Activated naive CD4-positive, alpha-beta T cell treated with anti-CD3 and anti-CD28 coated beads for 36 hours (primary cell): ENCODE results near the gene ZNF740. TPM values are rescaled to one million over a fixed set of nuclear protein-coding genes. Genes with fewer than 3 reads are reported as not detected.

Experiments used
- CTCF ChIA-PET: fragments of 350-600 bp; sonication (Branson Sonifier 250); formaldehyde crosslinking; loops from one replicate; lab custom pipeline; 2021; ENCODE audit warnings: antibody characterized with exemption; lab: Charles Lee
- DNase-seq: peaks from one replicate; pipeline ENCODE4 v3.0.0-alpha.2; 2020
- H3K27ac Mint-ChIP-seq: one replicate; pipeline ENCODE4 v1.8.0; 2021; ENCODE audit warnings: mild to moderate bottlenecking, mixed read lengths
- H3K27me3 Mint-ChIP-seq: one replicate; pipeline ENCODE4 v1.8.0; 2021; ENCODE audit warnings: low read depth, mixed read lengths
- H3K36me3 Mint-ChIP-seq: one replicate; pipeline ENCODE4 v1.8.0; 2021; ENCODE audit warnings: low read depth, mixed read lengths
- H3K4me1 Mint-ChIP-seq: one replicate; pipeline ENCODE4 v1.8.0; 2021; ENCODE audit warnings: low read depth, mixed read lengths
- H3K4me3 Mint-ChIP-seq: one replicate; pipeline ENCODE4 v1.8.0; 2021; ENCODE audit warnings: mild to moderate bottlenecking, moderate library complexity, mixed read lengths
- H3K9me3 Mint-ChIP-seq: one replicate; pipeline ENCODE4 v1.8.0; 2021; ENCODE audit warnings: mixed read lengths
- intact Hi-C: fragments of 100-400 bp; cut with micrococcal nuclease; formaldehyde crosslinking; loops from one replicate; pipeline ENCODE4 v1.15.1; 2023
- total RNA-seq, 2 experiments: library from RNA; stranded (reverse); gene quantifications; one replicate each; pipeline ENCODE4 v1.2.3, GENCODE V29; 2021

ZNF740 gene
- total RNA-seq, 2 experiments from 2014 or later, result 40.4 to 42.0 TPM

- intact Hi-C loops, result loop anchor here (2.0 to 10.0 kb wide), 4 partner anchors 86 to 1073 kb away; partner anchors contain the start of genes CBX5, HNRNPA1, PFDN5 and TARBP2
- peak overlapping the region; percentile 81 for H3K27ac Mint-ChIP-seq
- DNase-seq, result peak; percentile 48
- H3K27me3 Mint-ChIP-seq, result no peaks in the 10 kb centered on the region
- CTCF ChIA-PET, result interaction anchor here (0.6 to 11.3 kb wide), 19 partner anchors 9 to 289 kb away, joined by 3 to 178 read pairs (median 4); partner anchors contain the start of genes AAAS, CSAD, ESPL1 and ZNF740
- H3K9me3 Mint-ChIP-seq, result no peaks in the 10 kb centered on the region
- H3K4me1 Mint-ChIP-seq, result peaks cover 58% of the 10 kb centered on the region
- H3K4me3 Mint-ChIP-seq, result peak overlapping the region; percentile 70
- no peaks in the 10 kb centered on the region for H3K36me3 Mint-ChIP-seq
Observed at GRCh38 chr12:53208877-53209463, 28.4 kb downstream of the ZNF740 start.

DNA sequence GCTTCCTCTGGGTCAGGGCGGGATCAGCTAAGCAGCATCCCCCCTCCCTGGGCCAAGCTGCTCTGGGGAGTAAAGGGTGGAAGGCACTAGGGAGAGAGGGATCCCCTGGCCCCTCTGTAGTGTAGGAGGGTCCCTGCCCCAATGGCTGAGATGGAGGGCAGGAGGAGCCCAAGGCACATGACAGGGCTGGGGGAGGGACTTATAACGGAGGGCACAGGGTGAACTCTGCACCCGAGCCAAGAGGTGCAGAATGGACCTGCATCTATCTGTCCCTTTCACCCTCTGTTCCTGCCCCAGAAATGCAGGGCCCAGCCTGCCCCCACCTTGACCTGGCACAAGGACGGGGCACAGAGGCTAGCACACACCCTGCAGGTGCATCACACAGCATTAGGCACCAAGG, 30.3 kb downstream of the ZNF740 start:
- no peak overlapping the region for H3K4me3 Mint-ChIP-seq
- no peak overlapping the region for H3K27ac Mint-ChIP-seq
- CTCF ChIA-PET, result interaction anchor here (0.9 to 11.3 kb wide), 14 partner anchors 7 to 151 kb away, joined by 3 to 178 read pairs (median 25); partner anchors contain the start of genes AAAS and ESPL1
- H3K4me1 Mint-ChIP-seq, result peaks cover 42% of the 10 kb centered on the region
- H3K27me3 Mint-ChIP-seq, result no peaks in the 10 kb centered on the region
- DNase-seq, result no peak
- H3K9me3 Mint-ChIP-seq, result no peaks in the 10 kb centered on the region
- intact Hi-C loops, result no loop called here
- no peaks in the 10 kb centered on the region for H3K36me3 Mint-ChIP-seq

DNA sequence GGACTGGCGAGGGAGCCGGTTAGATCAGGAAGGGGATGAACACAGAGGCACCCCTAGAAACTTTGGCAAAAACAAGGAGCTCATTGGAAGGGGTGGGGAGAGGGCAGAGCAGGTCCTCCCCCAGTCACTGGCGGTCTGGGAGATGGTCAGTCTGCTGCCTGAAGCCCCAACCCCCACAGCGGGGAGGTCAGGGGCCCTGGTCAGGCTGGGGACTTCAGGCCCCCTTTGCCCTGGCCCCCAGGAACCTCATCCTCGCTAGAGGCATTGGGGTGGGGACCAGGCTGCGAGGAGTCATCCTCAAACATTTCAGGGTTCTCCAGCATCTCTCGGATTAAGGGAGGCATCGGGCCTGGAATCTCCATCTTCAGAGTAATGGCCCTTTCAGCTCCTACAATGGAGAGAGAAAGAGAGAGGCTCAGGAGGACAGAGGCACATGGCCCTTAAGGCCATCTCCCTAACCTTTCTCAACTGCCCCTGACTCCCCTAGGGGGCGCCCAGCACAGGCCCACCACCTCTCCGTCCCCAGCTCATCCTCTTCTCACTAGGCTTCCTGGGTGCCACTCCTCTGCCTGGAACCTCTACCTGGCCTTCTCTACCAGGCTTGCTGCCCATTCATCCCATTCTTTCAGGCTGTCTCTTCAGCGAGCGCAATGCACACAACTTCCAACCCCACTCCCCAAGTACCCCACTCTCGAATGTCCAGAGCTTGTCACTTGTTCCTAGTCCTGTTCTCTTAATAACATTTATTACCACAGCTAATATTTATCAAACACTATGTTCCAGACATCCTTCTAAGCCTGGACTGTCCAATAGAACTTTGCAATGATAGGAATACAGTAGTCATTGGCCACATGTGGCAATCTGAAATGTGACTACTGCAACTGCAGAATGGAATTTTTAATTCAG, 31.2 kb downstream of the ZNF740 start:
- Mint-ChIP-seq H3K4me3 (no peak overlapping the region), H3K27ac (no peak overlapping the region), H3K4me1 (peaks cover 40% of the 10 kb centered on the region), H3K9me3 (no peaks in the 10 kb centered on the region), H3K27me3 (no peaks in the 10 kb centered on the region), H3K36me3 (no peaks in the 10 kb centered on the region)
- DNase-seq, result no peak
- intact Hi-C loops, result loop anchor here (2.0 kb wide), 1 partner anchor 53 kb away; no protein-coding TSS in a partner anchor
- CTCF ChIA-PET, result interaction anchor here (0.8 to 11.3 kb wide), 19 partner anchors 8 to 150 kb away, joined by 3 to 178 read pairs (median 11); partner anchors contain the start of genes AAAS, CSAD, ESPL1 and MYG1

DNA sequence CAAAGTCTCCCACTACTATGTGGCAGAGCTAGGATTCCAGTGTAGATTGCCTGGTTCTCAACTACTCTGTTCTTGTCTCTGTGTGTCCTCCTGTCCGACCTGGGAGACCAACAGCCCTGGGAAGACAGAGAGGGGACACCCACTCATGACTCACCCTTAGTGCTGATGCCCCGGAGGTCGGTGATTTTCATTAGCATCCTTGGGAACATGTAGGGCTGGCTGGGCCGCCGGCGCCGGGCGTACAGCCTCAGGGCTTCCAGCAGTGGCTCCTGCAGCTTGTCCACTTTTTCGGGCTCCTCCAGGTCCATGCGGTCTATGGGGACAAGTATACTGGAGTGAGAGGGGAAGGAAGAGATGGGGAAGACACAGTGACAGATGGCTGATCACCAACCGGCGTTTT, 32.4 kb downstream of the ZNF740 start:
- Mint-ChIP-seq H3K27me3 (no peaks in the 10 kb centered on the region), H3K36me3 (no peaks in the 10 kb centered on the region)

GRCh38 chr12:53213348-53213747, 32.8 kb downstream of the ZNF740 start:
- CTCF ChIA-PET, result interaction anchor here (0.7 to 11.3 kb wide), 28 partner anchors 10 to 295 kb away, joined by 3 to 178 read pairs (median 10); partner anchors contain the start of genes AAAS, CSAD, ESPL1 and MYG1
- peaks cover 42% of the 10 kb centered on the region for H3K4me1 Mint-ChIP-seq
- H3K27ac Mint-ChIP-seq, result peak overlapping the region; percentile 33
- H3K9me3 Mint-ChIP-seq, result no peaks in the 10 kb centered on the region
- no peaks in the 10 kb centered on the region for H3K27me3 Mint-ChIP-seq
- DNase-seq, result peak; percentile 89
- no peak overlapping the region for H3K4me3 Mint-ChIP-seq
- H3K36me3 Mint-ChIP-seq, result no peaks in the 10 kb centered on the region
- intact Hi-C loops, result loop anchor here (1.0 to 2.0 kb wide), 6 partner anchors 38 to 132 kb away; partner anchors contain the start of gene ESPL1

More for the DNA sequence above, 32.4 kb downstream of the ZNF740 start:
- Mint-ChIP-seq H3K4me3 (no peak overlapping the region), H3K27ac (no peak overlapping the region), H3K4me1 (peaks cover 42% of the 10 kb centered on the region), H3K9me3 (no peaks in the 10 kb centered on the region)
- DNase-seq, result no peak
- intact Hi-C loops, result loop anchor here (1.0 to 2.0 kb wide), 6 partner anchors 38 to 132 kb away; partner anchors contain the start of gene ESPL1
- CTCF ChIA-PET, result interaction anchor here (0.7 to 11.3 kb wide), 19 partner anchors 9 to 199 kb away, joined by 3 to 178 read pairs (median 12); partner anchors contain the start of genes AAAS, CSAD, ESPL1 and MYG1

DNA sequence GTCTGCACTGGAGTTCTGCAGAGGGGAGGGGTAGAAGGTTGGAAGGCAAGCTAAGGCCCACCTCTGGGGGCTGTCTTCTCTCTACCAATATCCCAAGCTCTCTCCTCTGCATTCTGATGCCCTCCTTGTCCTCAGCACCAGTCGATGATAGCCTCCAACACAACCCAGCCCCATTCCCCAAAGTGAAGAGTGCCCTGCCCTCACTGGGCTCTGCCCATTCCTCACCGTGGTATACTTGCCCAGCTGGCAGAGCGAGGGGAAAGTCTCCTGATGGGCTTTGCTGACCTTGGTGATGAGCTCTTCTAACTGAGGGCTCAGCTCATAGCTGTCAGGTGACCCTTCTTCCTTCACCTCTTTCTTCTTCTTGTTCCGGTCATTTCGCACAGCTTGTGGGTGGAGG, 33.7 kb downstream of the ZNF740 start:
- CTCF ChIA-PET, result interaction anchor here (0.8 to 11.3 kb wide), 27 partner anchors 9 to 294 kb away, joined by 3 to 178 read pairs (median 10); partner anchors contain the start of genes AAAS, CSAD, ESPL1 and MYG1
- H3K9me3 Mint-ChIP-seq, result no peaks in the 10 kb centered on the region
- H3K27ac Mint-ChIP-seq, result no peak overlapping the region
- peaks cover 40% of the 10 kb centered on the region for H3K4me1 Mint-ChIP-seq
- no peaks in the 10 kb centered on the region for H3K27me3 Mint-ChIP-seq
- intact Hi-C loops, result no loop called here
- DNase-seq, result no peak
- H3K4me3 Mint-ChIP-seq, result no peak overlapping the region
- H3K36me3 Mint-ChIP-seq, result no peaks in the 10 kb centered on the region

- CTCF ChIA-PET, result interaction anchor here (0.9 to 11.3 kb wide), 20 partner anchors 8 to 149 kb away, joined by 3 to 178 read pairs (median 17); partner anchors contain the start of genes AAAS, ESPL1, MYG1 and PFDN5
- Mint-ChIP-seq H3K9me3 (no peaks in the 10 kb centered on the region), H3K27ac (peak overlapping the region; percentile 21), H3K36me3 (no peaks in the 10 kb centered on the region), H3K4me3 (no peak overlapping the region), H3K27me3 (no peaks in the 10 kb centered on the region), H3K4me1 (peaks cover 42% of the 10 kb centered on the region)
- no peak for DNase-seq
- intact Hi-C loops, result no loop called here
Observed at GRCh38 chr12:53214687-53215455, 34.3 kb downstream of the ZNF740 start.

GRCh38 chr12:53215497-53215896, 35.0 kb downstream of the ZNF740 start:
- no peaks in the 10 kb centered on the region for H3K9me3 Mint-ChIP-seq
- CTCF ChIA-PET, result interaction anchor here (1.0 to 11.3 kb wide), 11 partner anchors 18 to 130 kb away, joined by 3 to 178 read pairs (median 46); partner anchors contain the start of genes AAAS, ESPL1, MYG1 and PFDN5
- no peaks in the 10 kb centered on the region for H3K36me3 Mint-ChIP-seq
- intact Hi-C loops, result no loop called here
- no peak for DNase-seq
- peaks cover 44% of the 10 kb centered on the region for H3K4me1 Mint-ChIP-seq
- H3K27ac Mint-ChIP-seq, result peak overlapping the region; percentile 21
- H3K4me3 Mint-ChIP-seq, result no peak overlapping the region
- no peaks in the 10 kb centered on the region for H3K27me3 Mint-ChIP-seq

DNA sequence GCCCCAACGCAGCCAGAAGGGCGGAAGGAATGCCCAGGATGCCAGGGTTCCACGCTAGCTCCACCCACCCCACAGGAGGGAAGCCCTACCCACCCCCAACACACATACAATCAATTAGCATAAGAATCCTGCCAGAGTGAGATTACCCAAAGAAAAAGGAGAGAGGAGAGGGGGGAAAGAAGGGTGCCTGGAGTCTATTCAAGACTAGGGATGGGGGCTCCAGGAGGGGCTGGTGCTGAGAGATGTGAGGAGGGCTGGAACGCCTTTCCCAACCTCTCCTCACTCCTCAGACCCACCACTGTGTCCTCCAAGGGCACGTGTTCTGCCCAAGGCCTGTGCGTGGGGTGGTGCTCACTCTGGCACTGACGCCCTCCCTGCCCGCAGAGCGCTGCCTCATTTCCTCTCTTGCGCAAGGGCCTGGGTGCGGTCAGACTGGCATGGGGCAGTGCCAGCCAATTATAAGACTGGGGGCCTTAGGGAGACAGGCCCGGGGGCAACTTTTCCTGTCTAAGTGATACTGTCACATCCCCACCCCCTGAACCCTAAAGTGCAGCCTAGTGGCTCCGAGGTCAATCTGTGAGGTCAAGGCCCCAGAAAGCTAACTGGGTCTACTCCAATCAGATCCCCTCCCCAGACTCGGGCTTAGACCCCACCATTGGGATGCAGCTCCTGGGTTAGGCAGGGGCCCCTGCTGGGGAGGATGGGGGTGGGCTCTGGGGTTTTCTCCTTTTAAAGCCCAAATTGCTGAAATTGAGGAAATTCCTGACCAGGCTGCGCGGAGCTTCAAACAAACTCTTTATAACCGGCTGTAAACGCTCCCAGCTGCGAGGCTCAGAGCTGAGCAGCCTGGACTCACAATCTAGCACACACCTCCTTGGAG, 36.8 kb downstream of the ZNF740 start:
- CTCF ChIA-PET, result interaction anchor here (0.7 to 11.3 kb wide), 12 partner anchors 9 to 135 kb away, joined by 3 to 178 read pairs (median 5); partner anchors contain the start of genes AAAS, ESPL1 and MYG1
- Mint-ChIP-seq H3K27me3 (no peaks in the 10 kb centered on the region), H3K36me3 (no peaks in the 10 kb centered on the region), H3K4me3 (peak overlapping the region; percentile 90), H3K9me3 (no peaks in the 10 kb centered on the region), H3K27ac (peak overlapping the region; percentile 32), H3K4me1 (peaks cover 48% of the 10 kb centered on the region)
- intact Hi-C loops, result no loop called here
- peak; percentile 64 for DNase-seq

- CTCF ChIA-PET, result interaction anchor here (0.7 to 11.3 kb wide), 12 partner anchors 9 to 134 kb away, joined by 3 to 178 read pairs (median 6); partner anchors contain the start of genes AAAS and ESPL1
- Mint-ChIP-seq H3K4me1 (peaks cover 54% of the 10 kb centered on the region), H3K36me3 (no peaks in the 10 kb centered on the region), H3K27me3 (no peaks in the 10 kb centered on the region), H3K27ac (peak overlapping the region; percentile 32), H3K9me3 (no peaks in the 10 kb centered on the region), H3K4me3 (peak overlapping the region; percentile 90)
- intact Hi-C loops, result no loop called here
- DNase-seq, result no peak
Observed at GRCh38 chr12:53217931-53218307, 37.4 kb downstream of the ZNF740 start.
